SK-N-SH (cell line): ENCODE measurements around the gene PCOLCE2. TPM values are rescaled to one million over a fixed set of nuclear protein-coding genes. Genes with fewer than 3 reads are reported as not detected.
A peak's percentile ranks its signal among the peaks of the same experiment; 100 is the strongest.

Source experiments
- CTCF ChIA-PET: fragments of 300-600, 350-600 bp; formaldehyde crosslinking; extraction: SDS; loops from one replicate; lab custom pipeline; 2021; lab: Yijun Ruan, JAX
- POLR2A ChIA-PET: fragments of 350-600 bp; sonication (Branson Sonifier 250); formaldehyde crosslinking; extraction: SDS; loops from one replicate; lab custom pipeline; 2020; ENCODE audit warnings: antibody characterized with exemption, inconsistent platforms; lab: Yijun Ruan, JAX
- DNase-seq: peaks from one replicate; pipeline ENCODE4 v3.0.0; 2012
- H2AFZ ChIP-seq: fragments of 200-600 bp; sonication (generic); 2 replicates; pipeline ENCODE4 v1.8.1; 2016; ENCODE audit warnings: antibody characterized with exemption, mild to moderate bottlenecking, low read depth
- H3F3A ChIP-seq: fragments of 200-600 bp; sonication (generic); replicated peaks from 2 replicates; pipeline ENCODE3; 2016; ENCODE audit warnings: antibody characterized with exemption, mild to moderate bottlenecking; ENCODE audit not compliant: insufficient read depth
- H3K27ac ChIP-seq, 2 experiments: fragments of 200-500 bp in 1 of 2; fragments of 200-600 bp in 1 of 2; sonication (Bioruptor generic) in 1 of 2; sonication (generic), shearing (Covaris generic) in 1 of 2; 2 replicates each; pipeline versions ENCODE4 v1.5.1 to v1.6.1; 2014 to 2016; ENCODE audit warnings: low read depth in 2 of 2, inconsistent platforms in 1 of 2, low read length in 1 of 2, mild to moderate bottlenecking in 1 of 2, mixed read lengths in 1 of 2
- H3K27me3 ChIP-seq: fragments of 200-600 bp; sonication (generic), shearing (Covaris generic); 2 replicates; pipeline ENCODE4 v1.6.1; 2016; ENCODE audit warnings: mixed run types; ENCODE audit not compliant: insufficient read depth
- H3K36me3 ChIP-seq, 2 experiments: fragments of 200-500 bp in 1 of 2; fragments of 200-600 bp in 1 of 2; sonication (Bioruptor generic) in 1 of 2; sonication (generic) in 1 of 2; replicated peaks in 1 of 2; 2 replicates each; pipeline versions ENCODE3 to v1.5.1; 2014 to 2016; ENCODE audit warnings: low read length in 1 of 2, mild to moderate bottlenecking in 1 of 2; ENCODE audit not compliant: insufficient read depth in 2 of 2, control insufficient read depth in 1 of 2
- H3K4me1 ChIP-seq, 2 experiments: fragments of 200-500 bp in 1 of 2; fragments of 200-600 bp in 1 of 2; sonication (Bioruptor generic) in 1 of 2; sonication (generic), shearing (Covaris generic) in 1 of 2; 2 replicates each; pipeline versions ENCODE4 v1.5.1 to v1.6.1; 2014 to 2016; ENCODE audit warnings: low read depth in 1 of 2, low read length in 1 of 2, mixed run types in 1 of 2; ENCODE audit not compliant: insufficient read depth in 2 of 2, control insufficient read depth in 1 of 2
- H3K4me2 ChIP-seq: fragments of 200-600 bp; sonication (generic), shearing (Covaris generic); 2 replicates; pipeline ENCODE4 v1.6.1; 2017; ENCODE audit warnings: mixed run types
- H3K4me3 ChIP-seq, 2 experiments: fragments of 200-500 bp in 1 of 2; fragments of 200-600 bp in 1 of 2; sonication (Bioruptor generic) in 1 of 2; sonication (generic), shearing (Covaris generic) in 1 of 2; 2 replicates each; pipeline versions ENCODE4 v1.5.1 to v1.8.1; 2014 to 2016; ENCODE audit warnings: low read depth in 2 of 2, inconsistent platforms in 1 of 2, low read length in 1 of 2, mild to moderate bottlenecking in 1 of 2, mixed read lengths in 1 of 2, moderate library complexity in 1 of 2
- H3K79me2 ChIP-seq: fragments of 200-600 bp; sonication (generic); 2 replicates; pipeline ENCODE4 v1.8.1; 2017; ENCODE audit warnings: mild to moderate bottlenecking; ENCODE audit not compliant: insufficient read depth
- H3K9ac ChIP-seq: fragments of 200-600 bp; sonication (generic); 2 replicates; pipeline ENCODE4 v1.6.1; 2017; ENCODE audit warnings: mixed run types
- H3K9me2 ChIP-seq: fragments of 200-600 bp; sonication (generic); 2 replicates; pipeline ENCODE4 v1.6.1; 2017; ENCODE audit warnings: mixed run types
- H3K9me3 ChIP-seq: fragments of 200-600 bp; sonication (generic); 2 replicates; pipeline ENCODE4 v1.6.1; 2017; ENCODE audit warnings: mixed run types, mild to moderate bottlenecking, moderate library complexity
- H4K20me1 ChIP-seq: fragments of 200-600 bp; sonication (generic); 2 replicates; pipeline ENCODE4 v1.6.1; 2017; ENCODE audit warnings: mild to moderate bottlenecking, mixed run types; ENCODE audit not compliant: insufficient read depth
- ELF1 ChIP-seq: IDR thresholded peaks from 2 replicates; pipeline ENCODE4 v1.4.0; 2012
- EP300 ChIP-seq, 2 experiments: IDR thresholded peaks; 2 replicates each; pipeline versions ENCODE4 v1.4.0 to v1.6.1; 2012; ENCODE audit warnings: borderline replicate concordance in 1 of 2, low read depth in 1 of 2, low read length in 1 of 2
- GATA2 ChIP-seq: sonication (generic); formaldehyde crosslinking; IDR thresholded peaks from 2 replicates; pipeline ENCODE4 v1.5.0; 2020; ENCODE audit warnings: mild to moderate bottlenecking, missing genetic modification reagents
- MEF2A ChIP-seq: IDR thresholded peaks from 2 replicates; pipeline ENCODE4 v1.4.0; 2012; ENCODE audit warnings: low read depth, borderline replicate concordance
- PBX3 ChIP-seq: IDR thresholded peaks from 2 replicates; pipeline ENCODE4; 2012
- POLR2AphosphoS5 ChIP-seq: IDR thresholded peaks from 2 replicates; pipeline ENCODE4 v1.6.1; 2012; ENCODE audit warnings: low read depth, low read length
- RCOR1 ChIP-seq: fragments of 150-350 bp; IDR thresholded peaks from 2 replicates; pipeline ENCODE4 v1.6.1; 2017; ENCODE audit warnings: antibody characterized with exemption, low read length
- TAF1 ChIP-seq: IDR thresholded peaks from 2 replicates; pipeline ENCODE4 v1.6.1; 2012; ENCODE audit warnings: low read depth, mild to moderate bottlenecking, low read length, moderate library complexity, borderline replicate concordance
- TCF12 ChIP-seq: IDR thresholded peaks from 2 replicates; pipeline ENCODE4 v1.4.0; 2012
- TEAD4 ChIP-seq: IDR thresholded peaks from 2 replicates; pipeline ENCODE4 v1.4.0; 2012; ENCODE audit warnings: mild to moderate bottlenecking, borderline replicate concordance; ENCODE audit not compliant: insufficient read depth
- ZBTB33 ChIP-seq: IDR thresholded peaks from 2 replicates; pipeline ENCODE4 v1.4.0; 2012; ENCODE audit warnings: low read depth, borderline replicate concordance
- WGBS: methylation state at CpG from one replicate; pipeline ENCODE4 v1.1.6; 2017; ENCODE audit warnings: low lambda C conversion rate; 5-methylcytosine and 5-hydroxymethylcytosine counted together
- polyA plus RNA-seq, 3 experiments: library from polyadenylated mRNA; depleted of rRNA; stranded (reverse); fragments of >200 nt; gene quantifications; 2 replicates each; pipeline ENCODE4 v1.2.3, GENCODE V29; 2012
- TF ChIP-seq, protein P1 (sequence below): fragments of 150-350 bp; IDR thresholded peaks from 2 replicates; pipeline ENCODE4 v1.6.1; 2017; ENCODE audit warnings: antibody characterized with exemption, low read length, low read depth, borderline replicate concordance

The PCOLCE2 gene
- polyA plus RNA-seq, 1 of the 3 experiments (the other 2 are of a cell fraction), result 22.2 TPM

- no peak for TF ChIP-seq PBX3
- TF ChIP-seq POLR2AphosphoS5, result no peak
- TF ChIP-seq TCF12, result no peak
- no peak for TF ChIP-seq GATA2 (CRISPR knock-in tag)
- TF ChIP-seq EP300 (IDR thresholded peaks at IDR 0.05; ENCODE audit: borderline replicate concordance in 1 of 2, low read depth in 1 of 2, low read length in 1 of 2), result no peak
- TF ChIP-seq ELF1, result no peak
- TF ChIP-seq TEAD4, result no peak
- TF ChIP-seq ZBTB33, result no peak
- TF ChIP-seq RCOR1, result no peak
- no peak for TF ChIP-seq MEF2A
- Histone ChIP-seq H3K27me3 (no peaks in the 10 kb centered on the region), H3K27ac (no peak overlapping the region), H3F3A (no peaks in the 10 kb centered on the region), H4K20me1 (no peaks in the 10 kb centered on the region), H3K4me3 (no peak overlapping the region), H3K4me2 (no peak overlapping the region), H3K36me3 (no peaks in the 10 kb centered on the region), H2AFZ (no peak overlapping the region), H3K9ac (no peak overlapping the region), H3K9me2 (no peaks in the 10 kb centered on the region), H3K4me1 (0 out of 4 replicates have a peak, but pooled peaks cover 0 to 3% of the 10 kb centered on the region in 2 experiments), H3K9me3 (no peaks in the 10 kb centered on the region), H3K79me2 (no peaks in the 10 kb centered on the region)
- CTCF ChIA-PET, result interaction anchor here (0.6 kb wide), 1 partner anchor 13 kb away, joined by 3 read pairs; no protein-coding TSS in a partner anchor
- no peak for DNase-seq
- POLR2A ChIA-PET, result no interaction called here
- 78% methylated on average over 6 of the region's 6 CpGs for WGBS
Measured at GRCh38 chr3:142881445-142882224, 7.2 kb downstream of the PCOLCE2 start.

DNA sequence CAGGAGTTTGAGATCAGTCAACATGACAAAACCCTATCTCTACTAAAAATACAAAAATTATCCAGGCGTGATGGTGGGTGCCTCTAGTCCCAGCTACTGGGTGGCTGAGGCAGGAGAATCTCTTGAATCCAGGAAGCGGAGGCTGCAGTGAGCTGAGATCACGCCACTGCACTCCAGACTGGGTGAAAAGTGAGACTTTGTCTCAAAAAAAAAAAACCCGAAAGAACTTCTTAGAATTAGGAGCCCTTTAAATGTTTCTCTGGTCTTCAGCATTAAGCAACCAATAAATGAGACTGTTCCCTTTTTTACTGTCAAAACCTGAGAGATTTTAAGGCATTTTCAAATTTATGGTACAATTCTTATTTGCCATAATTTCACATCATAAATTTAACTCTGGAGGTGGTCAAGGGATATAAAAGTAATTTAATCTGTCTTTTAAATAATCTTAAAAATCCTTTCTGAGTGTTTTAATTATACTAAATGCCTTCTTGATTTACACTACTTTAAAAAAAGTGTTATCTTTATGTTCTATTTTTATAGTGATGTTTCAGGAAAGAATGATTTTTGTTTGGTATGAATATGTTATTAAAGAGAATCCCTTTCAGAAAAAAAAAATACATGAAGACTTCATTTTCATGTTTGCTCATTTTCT is 10.1 kb downstream of the PCOLCE2 start:
- 67% methylated on average over 4 of the region's 4 CpGs for WGBS
- H3K4me2 ChIP-seq, result no peak overlapping the region
- H3K27ac ChIP-seq, result no peak overlapping the region
- no peak for DNase-seq
- H3K79me2 ChIP-seq, result no peaks in the 10 kb centered on the region
- H4K20me1 ChIP-seq, result no peaks in the 10 kb centered on the region
- H3K27me3 ChIP-seq, result no peaks in the 10 kb centered on the region
- H3K9me2 ChIP-seq, result no peaks in the 10 kb centered on the region
- no peak overlapping the region for H3K9ac ChIP-seq
- H2AFZ ChIP-seq, result peak overlapping the region; percentile 2; the same call in 1 of the 2 replicates
- H3F3A ChIP-seq, result no peaks in the 10 kb centered on the region
- TF ChIP-seq TAF1, result no peak
- no peak for TF ChIP-seq POLR2AphosphoS5
- TF ChIP-seq RCOR1, result no peak
- no peak for TF ChIP-seq ELF1
- TF ChIP-seq, protein P1, sequence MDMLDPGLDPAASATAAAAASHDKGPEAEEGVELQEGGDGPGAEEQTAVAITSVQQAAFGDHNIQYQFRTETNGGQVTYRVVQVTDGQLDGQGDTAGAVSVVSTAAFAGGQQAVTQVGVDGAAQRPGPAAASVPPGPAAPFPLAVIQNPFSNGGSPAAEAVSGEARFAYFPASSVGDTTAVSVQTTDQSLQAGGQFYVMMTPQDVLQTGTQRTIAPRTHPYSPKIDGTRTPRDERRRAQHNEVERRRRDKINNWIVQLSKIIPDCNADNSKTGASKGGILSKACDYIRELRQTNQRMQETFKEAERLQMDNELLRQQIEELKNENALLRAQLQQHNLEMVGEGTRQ, result no peak
- H3K4me1 ChIP-seq, result no peaks in the 10 kb centered on the region
- CTCF ChIA-PET, result interaction anchor here (1.1 to 1.2 kb wide), 2 partner anchors 22 to 50 kb away, joined by 4 read pairs; no protein-coding TSS in a partner anchor
- POLR2A ChIA-PET, result no interaction called here
- no peak overlapping the region for H3K4me3 ChIP-seq
- no peaks in the 10 kb centered on the region for H3K9me3 ChIP-seq
- no peaks in the 10 kb centered on the region for H3K36me3 ChIP-seq
